Measurements from ENCODE around the gene MAPK7. TPM values are rescaled to one million over a fixed set of nuclear protein-coding genes. Genes with fewer than 3 reads are reported as not detected.

The MAPK7 gene
- total and polyA plus RNA-seq, 2 of the 8 experiments (the other 6 are each of a cell fraction or from before 2014, with no cell fraction given) = 15.2 to 28.1 TPM

- TF ChIP-seq CHD7 (IDR thresholded peaks at IDR 0.05; ENCODE audit: insufficient replicate concordance, low read length) (no peak), MAX (IDR thresholded peaks at IDR 0.05) (no peak), ZNF274 (IDR thresholded peaks at IDR 0.05; ENCODE audit: borderline replicate concordance, extremely low read depth, low read length) (no peak), GTF2F1 (IDR thresholded peaks at IDR 0.05; ENCODE audit: borderline replicate concordance, low read depth, low read length) (no peak), HDAC2 (IDR thresholded peaks at IDR 0.05; ENCODE audit: borderline replicate concordance in 1 of 2, low read depth in 2 of 2, low read length in 2 of 2) (no peak), E2F6 (IDR thresholded peaks at IDR 0.05) (no peak), CBX8 (IDR thresholded peaks at IDR 0.05; ENCODE audit: borderline replicate concordance, low read depth, low read length) (no peak)
Measured at GRCh38 chr17:19332371-19333131, 45.7 kb upstream of the MAPK7 start (continued).

Data from H1 (cell line).